HS-27A (cell line): ENCODE measurements around the gene PRKCD.

Source experiments
- DNase-seq: peaks from one replicate; pipeline ENCODE4 v3.0.0-alpha.2; 2012; ENCODE audit warnings: low read depth, missing footprints

PRKCD gene

GRCh38 chr3:53155760-53156159, 5.2 kb upstream of the PRKCD start:
- DNase-seq: no peak

- no peak for DNase-seq
Measured at GRCh38 chr3:53156368-53156834, 4.6 kb upstream of the PRKCD start.

GRCh38 chr3:53157974-53158580, 2.9 kb upstream of the PRKCD start:
- DNase-seq: no peak

- DNase-seq: no peak
Measured at GRCh38 chr3:53158765-53159155, 2.2 kb upstream of the PRKCD start.

GRCh38 chr3:53159156-53160060, 1.6 kb upstream of the PRKCD start:
- no peak for DNase-seq

- no peak for DNase-seq
Measured at GRCh38 chr3:53160061-53160659, 849 bp upstream of the PRKCD start.

- DNase-seq: no peak
Measured at GRCh38 chr3:53161450-53161819, 426 bp downstream of the PRKCD start.

- no peak for DNase-seq
Measured at GRCh38 chr3:53161820-53162671, 1.0 kb downstream of the PRKCD start.

GRCh38 chr3:53162672-53163443, 1.8 kb downstream of the PRKCD start:
- DNase-seq: no peak

GRCh38 chr3:53163444-53164387, 2.7 kb downstream of the PRKCD start:
- DNase-seq: no peak

GRCh38 chr3:53164911-53165310, 3.9 kb downstream of the PRKCD start:
- no peak for DNase-seq

- DNase-seq: no peak
Measured at GRCh38 chr3:53166206-53166605, 5.2 kb downstream of the PRKCD start.

GRCh38 chr3:53166781-53167291, 5.8 kb downstream of the PRKCD start:
- peak; percentile 36 for DNase-seq

- DNase-seq: no peak
Measured at GRCh38 chr3:53167418-53168174, 6.6 kb downstream of the PRKCD start.

GRCh38 chr3:53168175-53168923, 7.3 kb downstream of the PRKCD start:
- DNase-seq: no peak

- no peak for DNase-seq
Measured at GRCh38 chr3:53169045-53169831, 8.2 kb downstream of the PRKCD start.

GRCh38 chr3:53169832-53170324, 8.9 kb downstream of the PRKCD start:
- no peak for DNase-seq
